GM19238 (cell line): ENCODE data around the gene DGKZ.
"Not testable (repeated sequence)": the region's sequence is repeated elsewhere in the genome, so short reads cannot be mapped to it uniquely, and the experiment has no call there.

Source experiments
- DNase-seq: peaks from one replicate; pipeline ENCODE4 v3.0.0; 2011; ENCODE audit warnings: low spot score; ENCODE audit not compliant: insufficient read length

The DGKZ gene, protein sequence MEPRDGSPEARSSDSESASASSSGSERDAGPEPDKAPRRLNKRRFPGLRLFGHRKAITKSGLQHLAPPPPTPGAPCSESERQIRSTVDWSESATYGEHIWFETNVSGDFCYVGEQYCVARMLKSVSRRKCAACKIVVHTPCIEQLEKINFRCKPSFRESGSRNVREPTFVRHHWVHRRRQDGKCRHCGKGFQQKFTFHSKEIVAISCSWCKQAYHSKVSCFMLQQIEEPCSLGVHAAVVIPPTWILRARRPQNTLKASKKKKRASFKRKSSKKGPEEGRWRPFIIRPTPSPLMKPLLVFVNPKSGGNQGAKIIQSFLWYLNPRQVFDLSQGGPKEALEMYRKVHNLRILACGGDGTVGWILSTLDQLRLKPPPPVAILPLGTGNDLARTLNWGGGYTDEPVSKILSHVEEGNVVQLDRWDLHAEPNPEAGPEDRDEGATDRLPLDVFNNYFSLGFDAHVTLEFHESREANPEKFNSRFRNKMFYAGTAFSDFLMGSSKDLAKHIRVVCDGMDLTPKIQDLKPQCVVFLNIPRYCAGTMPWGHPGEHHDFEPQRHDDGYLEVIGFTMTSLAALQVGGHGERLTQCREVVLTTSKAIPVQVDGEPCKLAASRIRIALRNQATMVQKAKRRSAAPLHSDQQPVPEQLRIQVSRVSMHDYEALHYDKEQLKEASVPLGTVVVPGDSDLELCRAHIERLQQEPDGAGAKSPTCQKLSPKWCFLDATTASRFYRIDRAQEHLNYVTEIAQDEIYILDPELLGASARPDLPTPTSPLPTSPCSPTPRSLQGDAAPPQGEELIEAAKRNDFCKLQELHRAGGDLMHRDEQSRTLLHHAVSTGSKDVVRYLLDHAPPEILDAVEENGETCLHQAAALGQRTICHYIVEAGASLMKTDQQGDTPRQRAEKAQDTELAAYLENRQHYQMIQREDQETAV

DNA sequence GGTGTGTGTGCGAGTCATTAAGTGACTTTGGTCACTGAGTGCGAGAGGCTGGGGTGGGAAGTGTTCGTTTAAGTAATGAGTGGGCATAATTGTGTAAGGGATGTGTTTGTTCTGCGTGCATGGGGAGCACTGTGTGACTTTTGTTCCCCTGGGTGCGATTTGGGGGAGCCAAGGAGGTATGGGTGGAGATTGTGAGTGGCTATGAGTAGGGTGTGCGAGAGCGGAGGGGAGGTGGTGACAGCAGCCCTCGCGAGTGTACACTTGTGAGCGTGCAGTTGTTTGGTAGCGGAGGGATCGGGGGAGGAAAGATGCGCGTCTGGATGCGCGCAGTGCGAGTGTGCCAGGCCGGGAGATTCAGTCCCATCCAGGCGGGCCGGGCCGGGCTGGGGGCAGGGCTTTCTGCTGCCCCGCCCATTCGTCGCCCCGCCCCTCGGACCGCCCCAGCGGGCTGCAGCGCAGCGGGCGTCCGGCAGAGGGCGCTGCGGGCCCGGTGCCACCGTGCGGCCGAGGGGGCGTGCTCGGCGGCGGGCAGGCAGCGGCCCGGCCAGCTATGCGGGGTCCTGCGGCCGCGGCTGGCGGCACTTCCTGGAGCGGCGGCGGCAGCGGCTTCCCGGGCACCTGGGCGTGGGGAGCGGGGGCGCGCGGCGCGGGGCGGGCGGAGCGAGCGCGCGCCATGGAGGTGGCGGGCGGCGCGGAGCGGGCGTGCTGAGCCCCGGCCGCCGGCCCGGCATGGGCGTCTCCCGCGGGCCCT lies at the start of gene DGKZ:
Gene DGKZ (plus strand): TSS at position 578 of the 751 bp plus-strand sequence. CDS start 197 bp downstream, outside the sequence.
- DNase-seq = peak; percentile 93

- DNase-seq = no peak
Measured at GRCh38 chr11:46298699-46299433, 48.4 kb upstream of the DGKZ start.

- DNase-seq = no peak
Measured at GRCh38 chr11:46299451-46299961, 47.8 kb upstream of the DGKZ start.

- DNase-seq = no peak
Measured at GRCh38 chr11:46300270-46300669, 47.0 kb upstream of the DGKZ start.

- peak; percentile 60 for DNase-seq
Measured at GRCh38 chr11:46302866-46303265, 44.4 kb upstream of the DGKZ start.

- not testable (repeated sequence) for DNase-seq
Measured at GRCh38 chr11:46304036-46304435, 43.2 kb upstream of the DGKZ start.

GRCh38 chr11:46304605-46305179 lies 42.6 kb upstream of the DGKZ start:
- DNase-seq = no peak

DNA sequence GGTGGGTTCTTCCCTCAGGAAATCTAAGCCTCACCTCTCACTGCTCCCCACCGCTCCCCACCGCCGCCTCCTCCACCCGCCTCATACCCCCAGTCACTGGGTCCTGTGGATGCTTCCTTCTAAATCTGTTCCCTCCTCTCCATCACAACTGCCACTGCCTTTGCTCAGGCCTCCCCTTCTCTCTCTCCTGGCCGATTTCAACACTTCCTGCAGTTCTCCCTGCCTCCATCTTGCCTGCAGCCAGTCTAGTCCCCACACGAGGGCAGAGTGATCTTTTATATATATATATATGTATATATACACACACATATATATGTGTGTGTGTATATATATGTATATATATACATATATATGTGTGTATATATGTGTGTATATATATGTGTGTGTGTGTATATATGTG lies 42.0 kb upstream of the DGKZ start:
- DNase-seq = no peak

DNA sequence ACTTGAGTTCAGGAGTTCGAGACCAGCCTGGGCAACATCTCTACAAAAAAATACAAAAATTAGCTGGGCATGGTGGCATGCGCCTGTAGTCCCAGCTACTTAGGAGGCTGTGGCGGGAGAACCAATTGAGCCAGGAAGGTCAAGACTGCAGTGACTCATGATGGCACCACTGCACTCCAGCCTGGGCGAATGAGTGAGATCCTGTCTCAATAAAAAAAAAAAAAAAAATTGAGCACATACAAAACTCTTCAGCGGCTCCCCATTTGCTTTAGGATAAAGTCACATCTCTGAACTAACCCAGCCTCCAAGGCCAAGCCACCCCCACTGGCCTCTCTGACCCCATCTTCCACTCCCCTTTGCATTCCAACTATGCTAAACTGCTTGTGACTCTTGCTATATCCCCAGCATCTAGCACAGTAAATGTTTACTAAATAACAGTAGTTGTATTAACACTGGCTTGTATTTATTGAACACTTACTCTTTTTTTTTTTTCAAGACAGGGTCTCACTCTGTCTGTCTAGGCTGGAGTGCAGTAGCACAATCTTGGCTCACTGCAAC lies 40.9 kb upstream of the DGKZ start:
- DNase-seq = no peak

DNA sequence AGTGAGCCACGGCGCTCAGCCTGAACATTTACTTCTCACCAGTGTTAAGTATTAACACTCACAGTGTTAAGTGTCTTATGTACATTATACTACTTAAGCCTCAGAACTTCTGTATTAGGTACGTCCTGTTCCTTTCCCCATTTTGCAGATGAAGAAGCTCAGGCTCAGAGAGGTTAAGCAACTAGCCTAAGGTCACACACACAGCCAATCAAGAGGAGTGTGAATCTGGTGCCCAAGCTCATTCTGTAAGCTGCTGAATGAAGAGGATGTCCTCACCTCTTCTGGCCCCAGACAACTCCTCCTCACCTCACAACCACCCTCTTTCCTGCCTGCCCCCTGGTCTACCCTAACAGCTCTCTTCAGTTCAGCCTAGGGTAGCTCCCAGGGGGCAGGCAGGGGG lies 39.9 kb upstream of the DGKZ start:
- no peak for DNase-seq

DNA sequence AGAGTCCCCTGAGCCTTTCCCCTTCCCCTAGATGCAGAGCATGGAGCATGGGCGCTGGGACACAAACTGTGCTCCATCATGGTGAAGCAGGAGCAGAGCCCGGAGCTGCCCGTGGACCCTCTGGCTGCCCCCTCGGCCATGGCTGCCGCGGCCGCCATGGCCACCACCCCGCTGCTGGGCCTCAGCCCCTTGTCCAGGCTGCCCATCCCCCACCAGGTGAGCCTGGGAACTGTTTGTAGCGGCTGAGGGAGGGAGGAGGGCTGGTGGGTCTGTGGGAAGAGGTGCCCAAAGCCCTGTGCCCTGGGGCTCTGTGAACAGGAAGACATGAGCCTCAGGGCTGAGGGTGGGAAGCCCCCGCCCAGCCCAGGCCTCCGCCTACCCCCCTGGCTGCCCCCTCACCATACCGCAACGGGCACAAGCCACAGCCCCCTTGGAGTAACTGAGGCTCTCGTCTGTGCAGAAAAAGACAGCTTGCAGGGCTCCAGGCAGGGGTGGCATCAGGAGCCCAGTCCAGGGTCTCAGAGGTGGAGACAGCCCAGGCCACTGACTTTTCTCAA lies 39.4 kb upstream of the DGKZ start:
- no peak for DNase-seq

- peak; percentile 71 for DNase-seq
Measured at GRCh38 chr11:46308631-46309419, 38.4 kb upstream of the DGKZ start.

DNA sequence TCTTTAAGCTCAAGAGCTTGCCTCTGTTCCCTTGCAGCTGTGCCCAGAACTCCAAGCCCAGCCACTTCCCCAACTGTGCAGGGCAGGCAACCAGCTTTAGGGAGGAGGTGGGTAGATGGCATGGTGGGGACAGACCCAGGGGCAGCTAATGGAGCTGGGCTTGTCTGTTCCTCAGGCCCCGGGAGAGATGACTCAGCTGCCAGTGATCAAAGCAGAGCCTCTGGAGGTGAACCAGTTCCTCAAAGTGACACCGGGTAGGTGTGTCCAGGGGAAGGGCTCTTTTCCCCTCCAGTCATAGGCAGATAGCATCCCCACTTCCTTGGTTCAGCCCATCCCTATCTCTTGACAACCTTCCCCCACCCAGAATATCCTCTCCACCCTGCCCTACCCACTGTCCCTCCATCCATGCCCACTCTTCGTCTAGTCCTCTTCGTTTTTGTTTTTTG lies 37.4 kb upstream of the DGKZ start:
- DNase-seq = no peak

GRCh38 chr11:46315033-46315738 lies 32.1 kb upstream of the DGKZ start:
- peak; percentile 73 for DNase-seq

GRCh38 chr11:46315783-46316563 lies 31.3 kb upstream of the DGKZ start:
- DNase-seq = no peak

DNA sequence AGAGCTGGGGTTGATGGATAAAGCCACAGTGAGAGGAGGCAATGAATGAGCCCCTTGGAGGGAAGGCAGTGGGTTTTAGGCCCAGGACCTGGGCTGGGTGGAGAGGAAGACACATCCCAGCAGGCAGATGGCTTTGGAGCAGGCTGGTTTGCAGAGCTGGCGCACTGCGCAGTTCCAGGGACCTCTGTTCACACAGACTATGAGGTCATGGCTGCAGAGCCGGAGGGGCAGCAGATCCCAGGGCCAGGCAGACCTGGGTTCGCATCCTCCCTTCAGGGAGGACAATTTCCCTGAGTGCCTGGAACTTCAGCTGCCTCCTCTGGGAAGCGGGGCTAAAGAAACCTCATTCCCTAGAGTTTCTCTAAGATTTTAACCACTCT lies 28.2 kb upstream of the DGKZ start:
- DNase-seq = no peak

DNA sequence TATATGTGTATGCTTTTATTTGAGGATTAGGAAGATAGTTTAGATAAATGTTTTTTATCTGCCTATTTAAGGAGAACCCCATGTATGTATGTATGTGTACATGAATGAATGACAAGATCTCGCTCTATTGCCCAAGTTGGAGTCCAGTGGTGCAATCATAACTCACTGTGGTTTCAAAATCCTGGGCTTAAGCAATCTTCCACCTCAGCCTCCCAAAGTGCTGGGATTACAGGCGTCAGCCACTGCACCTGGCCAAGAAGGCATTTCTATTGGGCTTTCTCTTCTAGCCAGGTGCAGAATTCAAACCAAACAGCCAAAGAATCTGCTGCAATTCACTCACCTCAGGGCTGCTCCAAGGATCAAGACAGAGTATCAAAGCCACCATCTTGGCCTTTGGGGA lies 25.5 kb upstream of the DGKZ start:
- DNase-seq = no peak
